Measurements from ENCODE around the gene TPK1. TPM values are rescaled to one million over a fixed set of nuclear protein-coding genes. Genes with fewer than 3 reads are reported as not detected.

TPK1 gene
- total and polyA plus RNA-seq, 4 donors, result 5.3 to 16.8 (median 15.9) TPM

DNA sequence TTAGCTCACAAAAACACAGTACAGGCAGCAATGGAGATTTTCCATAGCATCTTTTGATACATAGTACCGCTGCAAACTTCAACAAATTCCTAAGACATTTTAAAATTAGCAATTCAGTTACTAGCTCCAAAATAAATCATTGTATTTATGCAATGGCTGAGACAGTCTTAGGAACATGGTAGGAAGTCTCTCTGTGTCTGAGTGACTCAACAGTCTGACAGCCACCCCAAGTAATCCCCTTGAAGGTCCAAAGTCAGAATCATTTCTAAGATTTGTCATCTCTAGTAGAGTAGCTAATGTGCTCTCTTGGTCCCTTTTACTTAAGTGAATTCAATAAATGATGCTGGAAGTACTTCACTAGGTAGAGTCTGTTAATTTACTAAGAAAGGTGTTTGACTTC lies 338.6 kb downstream of the TPK1 start:
- 63 to 71% methylated on average over 1 of the region's 1 CpG for WGBS, 2 donors
- TF ChIP-seq, protein P1, sequence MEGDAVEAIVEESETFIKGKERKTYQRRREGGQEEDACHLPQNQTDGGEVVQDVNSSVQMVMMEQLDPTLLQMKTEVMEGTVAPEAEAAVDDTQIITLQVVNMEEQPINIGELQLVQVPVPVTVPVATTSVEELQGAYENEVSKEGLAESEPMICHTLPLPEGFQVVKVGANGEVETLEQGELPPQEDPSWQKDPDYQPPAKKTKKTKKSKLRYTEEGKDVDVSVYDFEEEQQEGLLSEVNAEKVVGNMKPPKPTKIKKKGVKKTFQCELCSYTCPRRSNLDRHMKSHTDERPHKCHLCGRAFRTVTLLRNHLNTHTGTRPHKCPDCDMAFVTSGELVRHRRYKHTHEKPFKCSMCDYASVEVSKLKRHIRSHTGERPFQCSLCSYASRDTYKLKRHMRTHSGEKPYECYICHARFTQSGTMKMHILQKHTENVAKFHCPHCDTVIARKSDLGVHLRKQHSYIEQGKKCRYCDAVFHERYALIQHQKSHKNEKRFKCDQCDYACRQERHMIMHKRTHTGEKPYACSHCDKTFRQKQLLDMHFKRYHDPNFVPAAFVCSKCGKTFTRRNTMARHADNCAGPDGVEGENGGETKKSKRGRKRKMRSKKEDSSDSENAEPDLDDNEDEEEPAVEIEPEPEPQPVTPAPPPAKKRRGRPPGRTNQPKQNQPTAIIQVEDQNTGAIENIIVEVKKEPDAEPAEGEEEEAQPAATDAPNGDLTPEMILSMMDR (IDR thresholded peaks at IDR 0.05; ENCODE audit: control extremely low read depth, extremely low read depth), result no peak
- no peak overlapping the region for H3K9ac ChIP-seq (ENCODE audit: insufficient read depth in 1 of 2, low read length in 2 of 2)
- DNase-seq (no peak), ATAC-seq (ENCODE audit: insufficient read depth, low FRiP score) (no peak)
- H3K4me3 ChIP-seq, result no peak overlapping the region
- no peaks in the 10 kb centered on the region for H3K9me3 ChIP-seq (ENCODE audit: control insufficient read depth in 4 of 4, insufficient read depth in 3 of 4, low read length in 3 of 4)
- no peaks in the 10 kb centered on the region for H3K36me3 ChIP-seq (ENCODE audit: control insufficient read depth in 4 of 4, insufficient read depth in 4 of 4, low read length in 4 of 4)
- H3K27ac ChIP-seq (ENCODE audit: low read depth in 1 of 2, low read length in 1 of 2), result no peak overlapping the region
- peaks cover 0 to 4% (median 0%) of the 10 kb centered on the region in 5 donors for H3K4me1 ChIP-seq (ENCODE audit: control insufficient read depth in 5 of 5, insufficient read depth in 5 of 5, low read length in 5 of 5)
- H3K27me3 ChIP-seq (ENCODE audit: control insufficient read depth in 3 of 3, insufficient read depth in 3 of 3, low read length in 2 of 3), result no peaks in the 10 kb centered on the region

DNA sequence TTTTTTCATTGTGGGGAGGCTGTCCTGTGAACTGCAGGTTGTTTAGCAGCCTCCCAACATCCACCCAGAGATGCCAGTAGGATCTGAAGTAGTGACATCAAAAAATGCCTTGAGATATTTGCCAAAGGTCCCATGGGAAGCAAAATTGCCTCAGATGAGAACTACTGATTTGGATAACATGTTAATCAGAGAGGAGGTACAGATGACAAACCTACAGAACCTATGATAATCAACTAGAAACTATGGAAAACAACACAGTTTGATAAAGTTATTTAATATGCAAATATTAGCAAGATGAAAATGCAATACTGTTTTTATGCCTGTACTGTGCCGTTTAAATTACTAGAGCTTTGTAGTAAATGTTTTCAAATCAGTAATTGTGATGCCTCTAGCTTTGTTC lies 341.5 kb downstream of the TPK1 start:
- DNase-seq (no peak), ATAC-seq (ENCODE audit: insufficient read depth, low FRiP score) (no peak)
- Histone ChIP-seq H3K4me3 (no peak overlapping the region), H3K4me1 (ENCODE audit: control insufficient read depth in 5 of 5, insufficient read depth in 5 of 5, low read length in 5 of 5) (no peaks in the 10 kb centered on the region), H3K9ac (ENCODE audit: insufficient read depth in 1 of 2, low read length in 2 of 2) (no peak overlapping the region), H3K36me3 (ENCODE audit: control insufficient read depth in 4 of 4, insufficient read depth in 4 of 4, low read length in 4 of 4) (no peaks in the 10 kb centered on the region), H3K27me3 (ENCODE audit: control insufficient read depth in 3 of 3, insufficient read depth in 3 of 3, low read length in 2 of 3) (no peaks in the 10 kb centered on the region), H3K27ac (ENCODE audit: low read depth in 1 of 2, low read length in 1 of 2) (no peak overlapping the region), H3K9me3 (ENCODE audit: control insufficient read depth in 4 of 4, insufficient read depth in 3 of 4, low read length in 3 of 4) (no peaks in the 10 kb centered on the region)
- TF ChIP-seq, protein P1 (IDR thresholded peaks at IDR 0.05; ENCODE audit: control extremely low read depth, extremely low read depth), result no peak
- 97 to 100% methylated on average over 1 of the region's 1 CpG for WGBS, 2 donors

DNA sequence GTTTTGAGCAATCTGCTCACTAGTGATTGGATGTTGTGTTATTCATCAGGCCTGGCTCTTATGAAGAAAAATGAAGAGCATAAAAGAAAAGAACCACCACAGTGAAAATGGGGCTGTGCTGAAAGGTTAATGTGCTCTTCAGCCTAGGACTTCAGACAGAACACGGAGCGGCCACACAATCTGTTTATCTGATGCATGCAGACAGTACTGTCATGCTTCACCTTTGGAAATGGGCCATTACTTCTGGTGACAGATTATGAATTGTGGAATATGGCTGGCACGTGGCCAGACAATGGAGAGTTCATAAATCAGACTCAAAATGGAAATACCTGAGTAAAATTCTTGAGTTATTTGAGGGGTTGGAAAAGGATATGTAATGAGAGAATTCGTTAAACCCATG lies 346.3 kb downstream of the TPK1 start:
- H3K4me1 ChIP-seq (ENCODE audit: control insufficient read depth in 5 of 5, insufficient read depth in 5 of 5, low read length in 5 of 5), result no peaks in the 10 kb centered on the region
- H3K27ac ChIP-seq (ENCODE audit: low read depth in 1 of 2, low read length in 1 of 2), result no peak overlapping the region
- no peak for ATAC-seq (ENCODE audit: insufficient read depth, low FRiP score)
- peaks cover 0 to under 1% (median 0%) of the 10 kb centered on the region in 4 donors for H3K9me3 ChIP-seq (ENCODE audit: control insufficient read depth in 4 of 4, insufficient read depth in 3 of 4, low read length in 3 of 4)
- TF ChIP-seq, protein P1 (IDR thresholded peaks at IDR 0.05; ENCODE audit: control extremely low read depth, extremely low read depth), result no peak
- no peak overlapping the region for H3K4me3 ChIP-seq
- H3K9ac ChIP-seq (ENCODE audit: insufficient read depth in 1 of 2, low read length in 2 of 2), result no peak overlapping the region
- 52 to 68% methylated on average over 4 of the region's 4 CpGs for WGBS, 2 donors
- DNase-seq, result no peak
- H3K36me3 ChIP-seq (ENCODE audit: control insufficient read depth in 4 of 4, insufficient read depth in 4 of 4, low read length in 4 of 4), result no peaks in the 10 kb centered on the region
- no peaks in the 10 kb centered on the region for H3K27me3 ChIP-seq (ENCODE audit: control insufficient read depth in 3 of 3, insufficient read depth in 3 of 3, low read length in 2 of 3)

- no peak overlapping the region for H3K27ac ChIP-seq (ENCODE audit: low read depth in 1 of 2, low read length in 1 of 2)
- H3K4me3 ChIP-seq, result no peak overlapping the region
- no peaks in the 10 kb centered on the region for H3K4me1 ChIP-seq (ENCODE audit: control insufficient read depth in 5 of 5, insufficient read depth in 5 of 5, low read length in 5 of 5)
- ATAC-seq (ENCODE audit: insufficient read depth, low FRiP score) (no peak), DNase-seq (no peak)
- TF ChIP-seq, protein P1 (IDR thresholded peaks at IDR 0.05; ENCODE audit: control extremely low read depth, extremely low read depth), result no peak
- H3K27me3 ChIP-seq (ENCODE audit: control insufficient read depth in 3 of 3, insufficient read depth in 3 of 3, low read length in 2 of 3), result no peaks in the 10 kb centered on the region
- WGBS, 2 donors, result 87% methylated on average over 4 of the region's 4 CpGs
- H3K9ac ChIP-seq (ENCODE audit: insufficient read depth in 1 of 2, low read length in 2 of 2), result no peak overlapping the region
- peaks cover 0 to 3% (median 0%) of the 10 kb centered on the region in 4 donors for H3K9me3 ChIP-seq (ENCODE audit: control insufficient read depth in 4 of 4, insufficient read depth in 3 of 4, low read length in 3 of 4)
- no peaks in the 10 kb centered on the region for H3K36me3 ChIP-seq (ENCODE audit: control insufficient read depth in 4 of 4, insufficient read depth in 4 of 4, low read length in 4 of 4)
Observed at GRCh38 chr7:144488977-144489376, 346.9 kb downstream of the TPK1 start.

Measured in lung (tissue), 12 donors.